Transverse colon (tissue), 4 donors: ENCODE results near the gene ATF5. TPM values are rescaled to one million over a fixed set of nuclear protein-coding genes. Genes with fewer than 3 reads are reported as not detected.

ENCODE experiments used
- DNase-seq: peaks from one replicate; pipeline ENCODE4 v3.0.0-alpha.2; 2019
- H3K27ac ChIP-seq, 4 donors: fragments of 200-600 bp; sonication (generic); 2 replicates each; pipeline ENCODE4 v1.5.1; 2016 to 2018; ENCODE audit warnings: inconsistent platforms in 4 of 4
- H3K27me3 ChIP-seq: fragments of 200-600 bp; sonication (generic); 2 replicates; pipeline ENCODE4 v1.5.1; 2017; ENCODE audit warnings: inconsistent platforms
- H3K36me3 ChIP-seq, 4 donors: fragments of 200-600 bp; sonication (generic); 2 replicates each; pipeline ENCODE4 v1.5.1; 2017 to 2019; ENCODE audit warnings: inconsistent platforms in 4 of 4
- H3K4me1 ChIP-seq, 4 donors: fragments of 200-600 bp; sonication (generic); 2 replicates each; pipeline ENCODE4 v1.5.1; 2017 to 2020; ENCODE audit warnings: inconsistent platforms in 4 of 4
- H3K4me3 ChIP-seq, 4 donors: fragments of 200-600 bp; sonication (generic); 1 replicate in 1 of 4; 2 replicates in 3 of 4; pipeline versions ENCODE4 v1.5.1 to v1.6.1; 2017 to 2019; ENCODE audit warnings: inconsistent platforms in 4 of 4
- H3K9me3 ChIP-seq, 2 donors: fragments of 200-600 bp; sonication (generic); 2 replicates each; pipeline ENCODE4 v1.5.1; 2017 to 2019; ENCODE audit warnings: inconsistent platforms in 2 of 2
- EP300 ChIP-seq: sonication (generic); formaldehyde crosslinking; IDR thresholded peaks from one replicate; pipeline ENCODE4 v1.6.1; 2017; ENCODE audit warnings: antibody characterized with exemption, low read depth
- POLR2A ChIP-seq: fragments of 450-650 bp; IDR thresholded peaks from one replicate; pipeline ENCODE4 v1.6.1; 2016; ENCODE audit warnings: antibody characterized with exemption, mild to moderate bottlenecking, moderate library complexity
- POLR2AphosphoS5 ChIP-seq, 3 donors: sonication (generic); formaldehyde crosslinking; IDR thresholded peaks; one replicate each; pipeline ENCODE4 v1.6.1; 2016; ENCODE audit warnings: antibody characterized with exemption in 3 of 3
- WGBS, 2 donors: methylation state at CpG; one replicate each; pipeline ENCODE4 v1.1.5; 2018; ENCODE audit warnings: low coverage in 1 of 2; 5-methylcytosine and 5-hydroxymethylcytosine counted together
- in situ Hi-C, 4 donors: fragments of 200-750 bp; cut with MboI; loops; one replicate each; pipeline versions ENCODE4 v1.15.0 to v1.15.1; 2017; ENCODE audit warnings: low sequenced_read_pairs in 3 of 4, low pct_ligation_motif_present in 1 of 4, low pct_unique_long_range_greater_than_20kb in 1 of 4
- intact Hi-C: fragments of 100-400 bp; cut with DNase I; formaldehyde crosslinking; loops from one replicate; pipeline ENCODE4 v1.15.1; 2023; ENCODE audit warnings: low total_unique reads
- total RNA-seq, 4 donors: library from RNA; depleted of rRNA; stranded (reverse); fragments of >200 nt; gene quantifications; one replicate each; pipeline ENCODE4 v1.1.0, GENCODE V29; 2016
- TF ChIP-seq, protein P1 (sequence below), 5 experiments: fragments of 200-600 bp in 3 of 5; fragments of 450-650 bp in 2 of 5; sonication (generic) in 3 of 5; IDR thresholded peaks; 1 replicate in 2 of 5; 2 replicates in 3 of 5; pipeline ENCODE4 v1.5.1; 2016 to 2017; ENCODE audit warnings: antibody characterized with exemption in 5 of 5, inconsistent platforms in 3 of 5, mild to moderate bottlenecking in 2 of 5, moderate library complexity in 1 of 5

Gene ATF5
- total RNA-seq, 4 donors from 2014 or later: 2.6 to 10.5 (median 5.4) TPM

DNA sequence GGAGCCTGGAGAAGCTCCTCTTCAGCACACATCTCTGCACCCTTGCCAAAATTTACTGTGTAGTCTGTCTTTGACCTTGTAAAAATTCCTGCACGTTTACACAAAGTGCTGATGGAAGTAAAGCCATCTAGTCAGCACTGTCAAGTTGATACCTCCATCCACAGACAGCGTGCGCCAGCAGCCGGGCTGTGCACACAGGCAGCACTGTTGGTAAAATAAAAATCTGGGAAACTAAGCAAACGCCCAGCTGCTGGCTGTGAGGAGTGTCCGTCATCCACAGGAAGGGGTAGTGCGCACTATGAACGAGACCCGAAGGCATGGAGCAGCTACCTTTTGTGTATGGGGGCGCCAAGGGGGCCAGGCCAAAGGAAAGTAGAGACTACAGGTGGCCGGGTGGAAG lies 49.3 kb downstream of the ATF5 start:
- H3K27me3 ChIP-seq: no peaks in the 10 kb centered on the region
- H3K4me3 ChIP-seq: no peak overlapping the region
- DNase-seq: no peak
- no peak overlapping the region for H3K27ac ChIP-seq
- H3K9me3 ChIP-seq: no peaks in the 10 kb centered on the region
- intact Hi-C loops (no loop called here), in situ Hi-C loops (no loop called here)
- H3K36me3 ChIP-seq: peaks cover 0 to 34% (median 2%) of the 10 kb centered on the region in 4 donors
- H3K4me1 ChIP-seq: no peaks in the 10 kb centered on the region
- TF ChIP-seq POLR2AphosphoS5 (IDR thresholded peaks at IDR 0.05) (no peak), EP300 (no peak), POLR2A (no peak)
- TF ChIP-seq, protein P1, sequence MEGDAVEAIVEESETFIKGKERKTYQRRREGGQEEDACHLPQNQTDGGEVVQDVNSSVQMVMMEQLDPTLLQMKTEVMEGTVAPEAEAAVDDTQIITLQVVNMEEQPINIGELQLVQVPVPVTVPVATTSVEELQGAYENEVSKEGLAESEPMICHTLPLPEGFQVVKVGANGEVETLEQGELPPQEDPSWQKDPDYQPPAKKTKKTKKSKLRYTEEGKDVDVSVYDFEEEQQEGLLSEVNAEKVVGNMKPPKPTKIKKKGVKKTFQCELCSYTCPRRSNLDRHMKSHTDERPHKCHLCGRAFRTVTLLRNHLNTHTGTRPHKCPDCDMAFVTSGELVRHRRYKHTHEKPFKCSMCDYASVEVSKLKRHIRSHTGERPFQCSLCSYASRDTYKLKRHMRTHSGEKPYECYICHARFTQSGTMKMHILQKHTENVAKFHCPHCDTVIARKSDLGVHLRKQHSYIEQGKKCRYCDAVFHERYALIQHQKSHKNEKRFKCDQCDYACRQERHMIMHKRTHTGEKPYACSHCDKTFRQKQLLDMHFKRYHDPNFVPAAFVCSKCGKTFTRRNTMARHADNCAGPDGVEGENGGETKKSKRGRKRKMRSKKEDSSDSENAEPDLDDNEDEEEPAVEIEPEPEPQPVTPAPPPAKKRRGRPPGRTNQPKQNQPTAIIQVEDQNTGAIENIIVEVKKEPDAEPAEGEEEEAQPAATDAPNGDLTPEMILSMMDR (IDR thresholded peaks at IDR 0.05): no peak
- WGBS, 2 donors: 62 to 86% methylated on average over 7 to 11 of the region's 11 CpGs

DNA sequence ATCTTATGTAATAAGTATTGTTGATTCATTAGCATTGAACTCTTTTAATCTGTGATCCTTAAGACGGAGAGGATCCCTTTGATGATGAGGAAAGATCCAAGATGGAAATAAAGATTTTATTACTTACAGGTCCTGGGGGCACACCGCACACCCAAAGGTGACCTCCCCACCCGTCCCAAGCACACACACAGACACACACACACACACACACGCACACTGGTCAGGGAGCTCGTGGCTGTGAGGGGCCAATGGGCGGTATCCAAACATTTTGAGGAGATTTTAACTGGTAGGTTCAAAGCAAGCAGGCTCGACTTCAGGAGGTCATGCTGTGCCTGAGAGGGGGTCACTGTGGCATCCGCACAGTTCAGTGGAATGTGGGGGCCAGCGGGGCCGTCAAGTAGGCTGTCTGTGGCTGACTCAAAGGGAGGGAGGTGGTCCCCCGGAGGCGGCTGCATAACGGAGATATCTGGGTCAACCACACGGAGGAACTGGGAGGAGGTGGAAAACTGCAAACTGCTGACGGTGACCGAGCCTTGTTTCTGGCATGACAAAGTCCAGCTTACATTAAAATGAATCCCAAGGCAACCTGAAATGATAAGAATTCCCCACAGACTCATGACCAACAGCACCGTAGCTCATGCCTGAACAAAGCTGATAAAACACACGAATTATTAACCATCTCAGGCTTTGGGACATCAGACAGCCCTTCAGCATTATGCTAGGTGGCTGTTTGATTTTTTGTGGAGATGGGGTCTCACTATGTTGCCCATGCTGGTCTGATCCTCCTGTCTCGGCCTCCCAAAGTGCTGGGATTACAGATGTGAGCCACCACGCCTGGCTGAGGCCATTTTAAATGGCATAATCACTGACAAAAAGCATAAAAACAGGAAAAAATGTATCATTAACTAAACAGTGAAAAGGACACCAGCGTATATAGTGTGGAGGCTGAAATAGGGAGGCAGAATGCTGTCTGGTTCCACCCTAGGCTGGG lies 52.9 kb downstream of the ATF5 start:
- Histone ChIP-seq H3K27me3 (no peaks in the 10 kb centered on the region), H3K4me1 (no peaks in the 10 kb centered on the region), H3K27ac (no peak overlapping the region), H3K9me3 (no peaks in the 10 kb centered on the region), H3K4me3 (no peak overlapping the region), H3K36me3 (peaks cover 0 to 22% (median 2%) of the 10 kb centered on the region in 4 donors)
- intact Hi-C loops: loop anchor here (5.0 kb wide), 1 partner anchor 45 kb away; no protein-coding TSS in a partner anchor
- DNase-seq: no peak
- 86 to 100% methylated on average over 3 to 21 of the region's 21 CpGs for WGBS, 2 donors
- in situ Hi-C loops: loop anchor here in 3 of 4 donors (5.0 to 10.0 kb wide), 2 partner anchors 45 to 47 kb away; no protein-coding TSS in a partner anchor
- no peak for TF ChIP-seq EP300
- TF ChIP-seq, protein P1 (IDR thresholded peaks at IDR 0.05): no peak
- TF ChIP-seq POLR2A: no peak
- no peak for TF ChIP-seq POLR2AphosphoS5 (IDR thresholded peaks at IDR 0.05)

Other genes with a start within 250 kb of the ATF5 start
- under 1 TPM in 2 of 4 donors, not detected in 2; 0.41 to 0.95 TPM for gene ADM5, start 239.6 kb upstream of the ATF5 start, total RNA-seq
- 10 to 100 TPM in 1 of 4 donors, 1 to 10 TPM in 3; 1.5 to 10.9 (median 2.2) TPM for gene CPT1C, start 238.1 kb upstream of the ATF5 start, total RNA-seq
- 10 to 100 TPM in 1 of 4 donors, under 1 TPM in 2, not detected in 1; 0.32 to 12.7 (median 0.82) TPM for gene TSKS, start 165.9 kb upstream of the ATF5 start, total RNA-seq
- gene AP2A1, start 162.2 kb upstream of the ATF5 start, total RNA-seq: 100 to 1,000 TPM in 2 of 4 donors, 10 to 100 TPM in 2; 71.1 to 125 (median 93.0) TPM
- 10 to 100 TPM; 10.2 to 20.1 (median 13.1) TPM for gene FUZ, start 115.9 kb upstream of the ATF5 start, total RNA-seq
- 10 to 100 TPM; 26.9 to 46.6 (median 38.7) TPM for gene MED25, start 110.9 kb upstream of the ATF5 start, total RNA-seq
- gene PTOV1, start 78.0 kb upstream of the ATF5 start, total RNA-seq: 100 to 1,000 TPM in 1 of 4 donors, 10 to 100 TPM in 3; 62.3 to 203 (median 66.8) TPM
- gene PNKP, start 61.6 kb upstream of the ATF5 start, total RNA-seq: 100 to 1,000 TPM in 2 of 4 donors, 10 to 100 TPM in 2; 60.8 to 128 (median 99.6) TPM
- gene AKT1S1, start 51.9 kb upstream of the ATF5 start, total RNA-seq: 10 to 100 TPM; 15.3 to 29.7 (median 22.7) TPM
- 10 to 100 TPM; 26.4 to 80.8 (median 47.9) TPM for gene TBC1D17, start 51.5 kb upstream of the ATF5 start, total RNA-seq
- 1 to 10 TPM in 1 of 4 donors, not detected in 3; 2.1 TPM for gene IL4I1, start 32.3 kb upstream of the ATF5 start, total RNA-seq
- gene NUP62, start 299 bp downstream of the ATF5 start, total RNA-seq: 100 to 1,000 TPM in 1 of 4 donors, 10 to 100 TPM in 3; 30.3 to 136 (median 32.6) TPM
- gene SIGLEC11, start 32.0 kb downstream of the ATF5 start, total RNA-seq: 1 to 10 TPM in 2 of 4 donors, not detected in 2; 1.2 to 3.2 TPM
- 10 to 100 TPM; 26.3 to 67.7 (median 50.0) TPM for gene VRK3, start 96.2 kb downstream of the ATF5 start, total RNA-seq
- 10 to 100 TPM in 2 of 4 donors, 1 to 10 TPM in 1, under 1 TPM in 1; 1.00 to 60.2 (median 7.9) TPM for gene ZNF473, start 96.8 kb downstream of the ATF5 start, total RNA-seq
- gene IZUMO2, start 234.1 kb downstream of the ATF5 start, total RNA-seq: not detected